Uterus (tissue), 4 donors: ENCODE data around the gene DYNLT2B. TPM values are rescaled to one million over a fixed set of nuclear protein-coding genes. Genes with fewer than 3 reads are reported as not detected.

Experiments
- DNase-seq, 2 donors: peaks; one replicate each; pipeline ENCODE4 v3.0.0-alpha.2; 2019 to 2020
- H3K27ac ChIP-seq, 2 donors: fragments of 200-600 bp; sonication (generic); 1 replicate in 1 of 2; 2 replicates in 1 of 2; pipeline ENCODE4 v1.5.1; 2016 to 2018
- H3K27me3 ChIP-seq, 2 donors: fragments of 200-600 bp; sonication (generic); one replicate each; pipeline ENCODE4 v1.5.1; 2018 to 2019; ENCODE audit warnings: control low read depth in 1 of 2
- H3K36me3 ChIP-seq, 2 donors: fragments of 200-600 bp; sonication (generic); one replicate each; pipeline ENCODE4 v1.5.1; 2019; ENCODE audit warnings: control low read depth in 1 of 2
- H3K4me1 ChIP-seq, 2 donors: fragments of 200-600 bp; sonication (generic); one replicate each; pipeline ENCODE4 v1.5.1; 2018 to 2019; ENCODE audit warnings: control low read depth in 1 of 2
- H3K4me3 ChIP-seq, 2 donors: fragments of 200-600 bp; sonication (generic); 1 replicate in 1 of 2; 2 replicates in 1 of 2; pipeline ENCODE4 v1.5.1; 2018 to 2019; ENCODE audit warnings: mild to moderate bottlenecking in 1 of 2
- H3K9me3 ChIP-seq, 2 donors: fragments of 200-600 bp; sonication (generic); one replicate each; pipeline ENCODE4 v1.5.1; 2019; ENCODE audit warnings: control low read depth in 1 of 2
- CTCF ChIP-seq, 4 experiments: fragments of 200-600 bp in 2 of 4; fragments of 450-650 bp in 2 of 4; sonication (generic) in 2 of 4; IDR thresholded peaks; one replicate each; pipeline ENCODE4 v1.5.1; 2016 to 2019; ENCODE audit warnings: antibody characterized with exemption in 4 of 4, mild to moderate bottlenecking in 2 of 4, moderate library complexity in 1 of 4
- POLR2A ChIP-seq, 2 donors: fragments of 450-650 bp; IDR thresholded peaks; one replicate each; pipeline ENCODE4 v1.6.1; 2016; ENCODE audit warnings: antibody characterized with exemption in 2 of 2, mild to moderate bottlenecking in 1 of 2, moderate library complexity in 1 of 2
- intact Hi-C: fragments of 100-400 bp; cut with DNase I; formaldehyde crosslinking; loops from one replicate; pipeline ENCODE4 v1.15.1; 2023; ENCODE audit warnings: low total_unique reads
- total RNA-seq, 4 donors: library from RNA; depleted of rRNA in 3 of 4; stranded (reverse); fragments of >200 nt in 3 of 4; gene quantifications; one replicate each; pipeline versions ENCODE4 v1.1.0 to v1.2.4, GENCODE V29; 2014 to 2023
- donor health status: DM: yes; HTN: yes; CAD: no.

DYNLT2B gene
- total RNA-seq, 4 donors from 2014 or later, result 1.3 to 12.0 (median 7.3) TPM; not detected in 1

- Histone ChIP-seq H3K27ac (no peak overlapping the region), H3K27me3 (no peaks in the 10 kb centered on the region), H3K4me3 (no peak overlapping the region), H3K4me1 (no peaks in the 10 kb centered on the region), H3K9me3 (no peaks in the 10 kb centered on the region), H3K36me3 (no peaks in the 10 kb centered on the region)
- DNase-seq, result no peak
- TF ChIP-seq CTCF (IDR thresholded peaks at IDR 0.05) (no peak), POLR2A (IDR thresholded peaks at IDR 0.05) (no peak)
- intact Hi-C loops, result no loop called here
These were observed 44.4 kb downstream of the DYNLT2B start for GRCh38 chr3:196273655-196274054.

- H3K9me3 ChIP-seq, result no peaks in the 10 kb centered on the region
- no peaks in the 10 kb centered on the region for H3K27me3 ChIP-seq
- DNase-seq, result no peak
- H3K4me1 ChIP-seq, result no peaks in the 10 kb centered on the region
- no peak overlapping the region for H3K4me3 ChIP-seq
- H3K36me3 ChIP-seq, result no peaks in the 10 kb centered on the region
- H3K27ac ChIP-seq, result no peak overlapping the region
- intact Hi-C loops, result no loop called here
- TF ChIP-seq CTCF (IDR thresholded peaks at IDR 0.05) (no peak), POLR2A (IDR thresholded peaks at IDR 0.05) (no peak)
These were observed 45.2 kb downstream of the DYNLT2B start for GRCh38 chr3:196272826-196273225.

- H3K9me3 ChIP-seq, result no peaks in the 10 kb centered on the region
- H3K27me3 ChIP-seq, result no peaks in the 10 kb centered on the region
- intact Hi-C loops, result no loop called here
- H3K4me3 ChIP-seq, result no peak overlapping the region
- no peaks in the 10 kb centered on the region for H3K4me1 ChIP-seq
- TF ChIP-seq POLR2A (IDR thresholded peaks at IDR 0.05), result no peak
- no peak for TF ChIP-seq CTCF (IDR thresholded peaks at IDR 0.05)
- H3K36me3 ChIP-seq, result no peaks in the 10 kb centered on the region
- no peak for DNase-seq
- H3K27ac ChIP-seq, result no peak overlapping the region
These were observed 47.5 kb downstream of the DYNLT2B start for GRCh38 chr3:196270499-196270898.

GRCh38 chr3:196268284-196269163 is 49.5 kb downstream of the DYNLT2B start:
- Histone ChIP-seq H3K36me3 (no peaks in the 10 kb centered on the region), H3K4me1 (no peaks in the 10 kb centered on the region), H3K27me3 (no peaks in the 10 kb centered on the region), H3K4me3 (no peak overlapping the region), H3K27ac (no peak overlapping the region), H3K9me3 (no peaks in the 10 kb centered on the region)
- intact Hi-C loops, result no loop called here
- DNase-seq, result no peak
- no peak for TF ChIP-seq POLR2A (IDR thresholded peaks at IDR 0.05)

GRCh38 chr3:196263819-196264218 is 54.2 kb downstream of the DYNLT2B start:
- intact Hi-C loops, result no loop called here
- Histone ChIP-seq H3K27me3 (no peaks in the 10 kb centered on the region), H3K4me3 (no peak overlapping the region), H3K36me3 (no peaks in the 10 kb centered on the region), H3K9me3 (no peaks in the 10 kb centered on the region), H3K27ac (no peak overlapping the region), H3K4me1 (no peaks in the 10 kb centered on the region)
- DNase-seq, result no peak
- no peak for TF ChIP-seq CTCF (IDR thresholded peaks at IDR 0.05)
